Stimulated activated naive CD8-positive, alpha-beta T cell treated with anti-CD3 and anti-CD28 coated beads, Interleukin-15, Interleukin-2, amounts not matched to agents 100 ng/mL and 50 ng/mL, for 24 hours (primary cell): ENCODE measurements around the gene DPF3.

Experiments used
- H3K27ac Mint-ChIP-seq: one replicate; pipeline ENCODE4 v1.8.0; 2021; ENCODE audit warnings: mild to moderate bottlenecking, mixed read lengths
- H3K27me3 Mint-ChIP-seq: one replicate; pipeline ENCODE4 v1.8.0; 2021; ENCODE audit warnings: mixed read lengths
- H3K36me3 Mint-ChIP-seq: one replicate; pipeline ENCODE4 v1.8.0; 2021; ENCODE audit warnings: low read depth, mixed read lengths
- H3K4me1 Mint-ChIP-seq: one replicate; pipeline ENCODE4 v1.8.0; 2021; ENCODE audit warnings: low read depth, mixed read lengths
- H3K4me3 Mint-ChIP-seq: one replicate; pipeline ENCODE4 v1.8.0; 2021; ENCODE audit warnings: mild to moderate bottlenecking, mixed read lengths
- H3K9me3 Mint-ChIP-seq: one replicate; pipeline ENCODE4 v1.8.0; 2021; ENCODE audit warnings: mixed read lengths

DPF3 gene

DNA sequence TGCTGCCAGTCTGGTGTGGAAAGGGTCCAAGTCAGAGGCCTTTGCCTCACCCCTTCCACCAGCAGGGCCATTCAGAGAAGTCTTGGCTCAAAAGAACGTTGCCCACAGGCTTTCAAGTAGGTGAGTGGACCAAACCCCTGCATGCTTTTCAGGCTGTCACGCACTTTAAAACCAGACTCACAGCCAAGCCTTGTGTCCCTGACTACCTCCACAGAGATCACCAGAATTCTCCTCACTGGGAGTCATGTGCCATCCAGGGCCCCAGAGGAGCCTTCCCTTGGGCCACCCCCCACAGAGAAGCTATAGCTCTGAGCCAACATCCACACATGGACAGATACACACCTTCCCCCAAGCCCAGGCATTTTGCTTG lies 283.1 kb downstream of the DPF3 start:
- H3K4me1 Mint-ChIP-seq: peaks cover 4% of the 10 kb centered on the region
- no peak overlapping the region for H3K27ac Mint-ChIP-seq
- H3K4me3 Mint-ChIP-seq: no peak overlapping the region
- H3K27me3 Mint-ChIP-seq: peaks cover 10% of the 10 kb centered on the region
- no peaks in the 10 kb centered on the region for H3K9me3 Mint-ChIP-seq
- no peaks in the 10 kb centered on the region for H3K36me3 Mint-ChIP-seq

- no peak overlapping the region for H3K27ac Mint-ChIP-seq
- peaks cover 4% of the 10 kb centered on the region for H3K4me1 Mint-ChIP-seq
- H3K27me3 Mint-ChIP-seq: peaks cover 10% of the 10 kb centered on the region
- no peaks in the 10 kb centered on the region for H3K9me3 Mint-ChIP-seq
- H3K4me3 Mint-ChIP-seq: no peak overlapping the region
- no peaks in the 10 kb centered on the region for H3K36me3 Mint-ChIP-seq
Observed at GRCh38 chr14:72610096-72610830, 283.6 kb downstream of the DPF3 start.

DNA sequence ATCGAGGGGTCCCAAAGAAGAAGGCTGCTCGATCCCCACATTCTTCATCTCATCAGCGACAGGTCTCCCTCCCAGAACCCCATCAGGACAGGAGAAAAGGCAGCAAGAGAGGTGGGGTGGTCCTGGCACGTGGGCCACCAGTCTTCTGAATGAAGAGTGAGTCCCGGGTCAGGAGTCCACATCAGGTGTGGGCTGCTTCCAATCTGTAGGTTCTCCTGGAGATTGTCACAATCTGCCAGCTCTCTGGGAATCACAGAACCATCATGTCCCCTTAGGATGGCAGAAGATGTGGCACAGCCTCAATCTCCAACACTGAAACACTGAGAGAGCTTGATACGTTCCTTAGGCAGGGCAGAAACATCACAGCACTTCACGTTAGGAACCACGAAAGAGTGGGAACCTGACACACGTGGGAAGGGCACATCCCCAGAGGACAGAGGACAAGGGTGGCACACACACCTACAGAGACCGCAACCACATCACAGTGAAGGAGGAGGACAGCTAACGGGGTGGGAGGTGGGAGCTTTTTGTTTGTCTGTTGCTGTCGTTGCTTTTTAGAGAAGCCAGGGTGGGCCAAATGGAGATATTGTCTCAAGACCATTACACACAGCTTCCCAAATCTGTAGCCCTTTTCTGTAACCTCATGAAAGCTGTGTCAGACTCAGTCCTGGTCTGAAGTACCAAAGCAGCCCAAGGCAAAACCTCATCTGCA lies 284.5 kb downstream of the DPF3 start:
- peaks cover 10% of the 10 kb centered on the region for H3K27me3 Mint-ChIP-seq
- H3K27ac Mint-ChIP-seq: no peak overlapping the region
- no peaks in the 10 kb centered on the region for H3K9me3 Mint-ChIP-seq

GRCh38 chr14:72608391-72609204 lies 285.3 kb downstream of the DPF3 start:
- Mint-ChIP-seq H3K27ac (no peak overlapping the region), H3K4me1 (peaks cover 4% of the 10 kb centered on the region), H3K4me3 (no peak overlapping the region), H3K27me3 (peaks cover 10% of the 10 kb centered on the region), H3K9me3 (no peaks in the 10 kb centered on the region), H3K36me3 (no peaks in the 10 kb centered on the region)

More for the DNA sequence above, 284.5 kb downstream of the DPF3 start:
- peaks cover 4% of the 10 kb centered on the region for H3K4me1 Mint-ChIP-seq
- no peak overlapping the region for H3K4me3 Mint-ChIP-seq
- H3K36me3 Mint-ChIP-seq: no peaks in the 10 kb centered on the region

GRCh38 chr14:72607386-72608130 lies 286.3 kb downstream of the DPF3 start:
- Mint-ChIP-seq H3K36me3 (no peaks in the 10 kb centered on the region), H3K27ac (no peak overlapping the region), H3K27me3 (peaks cover 10% of the 10 kb centered on the region), H3K4me3 (no peak overlapping the region), H3K4me1 (peaks cover 4% of the 10 kb centered on the region), H3K9me3 (no peaks in the 10 kb centered on the region)

- no peak overlapping the region for H3K4me3 Mint-ChIP-seq
- H3K4me1 Mint-ChIP-seq: peaks cover 4% of the 10 kb centered on the region
- no peaks in the 10 kb centered on the region for H3K36me3 Mint-ChIP-seq
- no peak overlapping the region for H3K27ac Mint-ChIP-seq
- no peaks in the 10 kb centered on the region for H3K9me3 Mint-ChIP-seq
- H3K27me3 Mint-ChIP-seq: peaks cover 7% of the 10 kb centered on the region
Observed at GRCh38 chr14:72606879-72607278, 287.0 kb downstream of the DPF3 start.

- Mint-ChIP-seq H3K27me3 (peaks cover 7% of the 10 kb centered on the region), H3K4me1 (peaks cover 4% of the 10 kb centered on the region), H3K9me3 (no peaks in the 10 kb centered on the region), H3K36me3 (no peaks in the 10 kb centered on the region), H3K4me3 (no peak overlapping the region), H3K27ac (no peak overlapping the region)
Observed at GRCh38 chr14:72605921-72606220, 288.0 kb downstream of the DPF3 start.

DNA sequence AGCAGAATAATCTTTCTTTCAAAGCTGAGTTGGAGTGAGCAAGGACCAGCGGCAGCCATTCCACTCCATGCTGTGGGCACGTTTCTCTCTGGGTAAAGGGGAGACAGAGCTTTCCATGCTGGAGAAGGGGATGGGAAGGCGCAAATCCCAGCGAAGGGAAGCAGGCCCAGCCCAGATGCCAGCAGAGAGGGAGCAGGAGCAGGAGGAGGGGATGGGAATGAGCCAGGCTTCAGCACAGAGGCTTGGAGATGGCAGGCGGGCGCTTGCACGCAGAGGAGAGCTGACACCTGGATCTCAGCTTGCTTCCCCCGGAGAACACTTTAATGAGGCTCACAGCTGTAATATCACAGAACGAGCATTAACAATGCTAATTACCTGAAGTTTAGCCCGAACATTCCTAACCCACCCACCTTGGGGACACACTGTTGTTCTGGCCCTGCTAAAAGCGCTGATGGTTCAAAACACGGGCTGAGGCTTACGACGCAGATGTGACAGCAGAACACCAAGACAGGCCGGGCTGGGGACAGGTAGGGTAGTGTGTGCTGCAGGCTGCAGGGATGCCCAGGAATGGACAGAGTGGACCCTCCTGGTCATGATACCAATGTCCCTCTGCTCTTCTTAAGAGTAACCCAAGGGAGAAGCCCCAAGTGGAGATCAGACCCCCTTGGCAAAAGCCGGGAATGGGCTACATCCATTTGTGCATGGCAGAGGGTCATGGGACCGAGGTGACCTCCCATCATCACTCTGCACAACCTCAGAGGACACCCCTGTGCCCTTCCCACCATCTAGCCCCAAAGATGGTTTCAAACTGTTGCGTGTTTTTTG lies 288.6 kb downstream of the DPF3 start:
- H3K4me3 Mint-ChIP-seq: no peak overlapping the region
- H3K9me3 Mint-ChIP-seq: no peaks in the 10 kb centered on the region
- peaks cover 4% of the 10 kb centered on the region for H3K4me1 Mint-ChIP-seq
- no peaks in the 10 kb centered on the region for H3K36me3 Mint-ChIP-seq
- peaks cover 7% of the 10 kb centered on the region for H3K27me3 Mint-ChIP-seq
- H3K27ac Mint-ChIP-seq: no peak overlapping the region

DNA sequence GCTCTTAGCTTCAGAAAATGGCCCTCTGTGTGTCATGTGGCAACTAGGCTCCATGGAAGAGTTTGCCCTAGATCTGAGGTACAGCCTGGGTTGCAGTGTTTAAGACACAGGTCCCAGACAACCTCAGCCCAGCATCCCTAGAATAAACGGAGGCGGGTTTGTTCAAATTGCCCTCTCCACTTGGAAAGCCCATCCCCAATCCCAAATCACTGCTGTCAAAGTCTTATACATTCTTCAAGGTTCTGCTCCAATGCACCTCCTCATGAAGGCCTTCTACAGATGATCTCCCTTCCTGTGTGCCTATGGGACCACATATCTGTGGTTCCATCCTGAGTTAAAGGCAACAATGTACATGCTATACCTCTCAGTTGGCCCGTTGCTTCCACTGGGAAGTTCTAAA lies 289.8 kb downstream of the DPF3 start:
- Mint-ChIP-seq H3K27me3 (peaks cover 4% of the 10 kb centered on the region), H3K27ac (no peak overlapping the region), H3K9me3 (no peaks in the 10 kb centered on the region), H3K36me3 (no peaks in the 10 kb centered on the region), H3K4me1 (peaks cover 4% of the 10 kb centered on the region), H3K4me3 (no peak overlapping the region)

DNA sequence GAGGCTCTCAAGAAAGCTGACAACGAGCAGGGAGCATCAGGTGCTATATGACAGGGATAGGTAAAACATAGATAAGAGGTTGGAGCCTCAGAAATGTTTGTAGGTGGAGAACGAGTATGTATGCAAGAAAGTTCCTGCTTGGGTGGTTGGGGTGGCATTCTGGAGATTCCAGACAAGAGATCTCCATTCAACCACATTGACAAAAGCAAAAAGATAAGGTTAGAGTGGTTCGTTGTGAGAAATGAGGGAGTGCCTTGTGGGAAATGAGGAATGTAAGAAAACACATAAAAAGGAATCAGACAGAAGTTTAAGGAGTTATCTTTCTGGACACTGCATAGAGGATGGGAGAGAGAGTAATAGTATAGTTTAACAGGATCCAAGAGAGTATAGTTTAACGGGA lies 290.3 kb downstream of the DPF3 start:
- no peak overlapping the region for H3K27ac Mint-ChIP-seq
- no peaks in the 10 kb centered on the region for H3K36me3 Mint-ChIP-seq
- no peak overlapping the region for H3K4me3 Mint-ChIP-seq
- H3K27me3 Mint-ChIP-seq: no peaks in the 10 kb centered on the region
- H3K9me3 Mint-ChIP-seq: no peaks in the 10 kb centered on the region
- peaks cover 4% of the 10 kb centered on the region for H3K4me1 Mint-ChIP-seq

- Mint-ChIP-seq H3K36me3 (no peaks in the 10 kb centered on the region), H3K9me3 (no peaks in the 10 kb centered on the region), H3K27ac (no peak overlapping the region), H3K4me1 (peaks cover 16% of the 10 kb centered on the region), H3K4me3 (no peak overlapping the region), H3K27me3 (peaks cover 9% of the 10 kb centered on the region)
Observed at GRCh38 chr14:72600551-72601330, 293.2 kb downstream of the DPF3 start.

- no peaks in the 10 kb centered on the region for H3K36me3 Mint-ChIP-seq
- no peaks in the 10 kb centered on the region for H3K9me3 Mint-ChIP-seq
- H3K4me3 Mint-ChIP-seq: no peak overlapping the region
- H3K4me1 Mint-ChIP-seq: peaks cover 25% of the 10 kb centered on the region
- no peak overlapping the region for H3K27ac Mint-ChIP-seq
- peaks cover 18% of the 10 kb centered on the region for H3K27me3 Mint-ChIP-seq
Observed at GRCh38 chr14:72599579-72600470, 294.1 kb downstream of the DPF3 start.

- H3K4me3 Mint-ChIP-seq: no peak overlapping the region
- H3K9me3 Mint-ChIP-seq: no peaks in the 10 kb centered on the region
- H3K27me3 Mint-ChIP-seq: peaks cover 25% of the 10 kb centered on the region
- no peak overlapping the region for H3K27ac Mint-ChIP-seq
- no peaks in the 10 kb centered on the region for H3K36me3 Mint-ChIP-seq
- peaks cover 40% of the 10 kb centered on the region for H3K4me1 Mint-ChIP-seq
Observed at GRCh38 chr14:72598306-72598705, 295.6 kb downstream of the DPF3 start.
